Measurements from ENCODE around the gene SRD5A3.

SRD5A3 gene

DNA sequence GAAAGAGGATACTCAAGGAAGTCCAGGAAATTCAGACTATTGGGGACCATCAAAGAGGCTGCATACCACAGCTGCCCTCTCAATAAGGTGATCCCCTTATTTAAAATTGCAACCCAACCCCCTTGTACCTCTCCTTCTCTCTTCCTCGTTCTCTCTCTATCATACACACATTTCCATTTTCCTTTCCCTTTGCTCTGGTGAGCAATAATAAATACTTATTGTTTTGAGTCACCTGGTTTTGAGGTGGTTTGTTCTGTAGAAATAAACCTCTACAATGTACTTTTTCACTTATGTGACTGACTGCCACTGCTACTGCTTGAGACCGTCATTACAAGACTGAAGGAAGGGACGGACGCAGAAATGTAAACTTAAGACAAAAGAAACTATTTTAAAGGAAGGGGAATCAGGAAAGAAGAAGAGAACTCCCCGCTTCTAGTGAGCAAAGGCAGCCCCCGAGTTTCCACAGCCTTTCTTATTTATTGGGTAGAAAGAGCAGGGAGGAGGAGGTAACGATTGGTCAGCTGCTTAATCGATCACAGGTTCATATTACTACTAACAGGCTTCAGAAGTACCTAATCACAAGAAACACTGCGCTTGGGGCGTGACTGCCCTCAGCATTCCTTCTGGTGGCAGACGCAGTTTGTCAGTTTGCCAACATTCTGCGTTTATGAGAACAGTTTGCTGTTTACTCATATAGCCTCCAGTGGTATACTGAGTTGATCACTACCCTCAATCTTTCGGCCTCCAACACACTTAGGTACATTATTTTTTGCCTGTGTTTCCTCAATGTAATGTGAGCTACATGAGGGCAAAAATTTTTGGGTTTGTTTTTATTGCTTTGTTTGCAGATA, 32.8 kb downstream of the SRD5A3 start:
- no peak for DNase-seq

- DNase-seq, result no peak
Observed at GRCh38 chr4:55380576-55380975, 34.5 kb downstream of the SRD5A3 start.

DNA sequence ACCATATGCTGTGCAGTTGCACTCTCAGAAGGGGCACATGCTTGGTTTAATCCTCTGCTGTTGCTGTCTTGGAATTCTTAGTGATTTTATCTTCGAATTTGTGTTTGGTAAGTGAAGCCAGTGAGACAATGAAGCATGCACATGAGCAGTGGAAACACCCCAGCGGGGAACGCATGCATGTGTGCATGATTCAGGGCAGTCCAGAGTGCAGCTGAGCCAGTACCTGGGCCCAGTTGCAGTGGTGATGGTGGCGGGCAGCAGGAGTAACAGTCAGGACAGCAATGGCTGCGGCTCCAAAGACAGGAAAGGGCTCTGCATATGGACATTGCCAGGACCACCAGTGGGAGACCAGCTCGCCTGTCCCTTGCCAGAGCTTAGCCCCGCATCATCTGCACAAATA, 35.5 kb downstream of the SRD5A3 start:
- no peak for DNase-seq

GRCh38 chr4:55382488-55383003, 36.5 kb downstream of the SRD5A3 start:
- DNase-seq, result no peak

DNA sequence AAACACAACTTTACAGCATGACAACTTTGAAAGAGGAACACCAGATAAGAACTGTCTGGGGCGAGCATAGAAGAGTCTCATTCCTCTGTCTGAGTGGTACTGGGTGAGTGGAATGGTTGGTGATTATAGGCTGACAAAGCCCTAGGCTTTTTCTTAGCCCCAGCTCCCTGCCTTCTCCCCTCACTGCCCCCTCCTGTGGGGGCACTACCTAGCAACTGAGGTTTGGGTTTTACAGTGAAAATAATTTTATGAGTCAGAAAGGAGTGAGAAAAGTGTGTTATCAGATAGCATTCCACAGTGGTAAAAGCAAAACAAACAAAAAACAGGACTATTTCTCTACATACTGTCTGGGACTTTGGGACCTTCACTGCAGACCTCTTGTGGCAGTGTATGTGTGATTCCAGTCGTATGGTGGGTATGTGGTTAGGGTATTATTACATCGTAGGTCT, 39.2 kb downstream of the SRD5A3 start:
- no peak for DNase-seq

GRCh38 chr4:55386073-55386472, 40.0 kb downstream of the SRD5A3 start:
- DNase-seq, result no peak

GRCh38 chr4:55386840-55387239, 40.8 kb downstream of the SRD5A3 start:
- no peak for DNase-seq

DNA sequence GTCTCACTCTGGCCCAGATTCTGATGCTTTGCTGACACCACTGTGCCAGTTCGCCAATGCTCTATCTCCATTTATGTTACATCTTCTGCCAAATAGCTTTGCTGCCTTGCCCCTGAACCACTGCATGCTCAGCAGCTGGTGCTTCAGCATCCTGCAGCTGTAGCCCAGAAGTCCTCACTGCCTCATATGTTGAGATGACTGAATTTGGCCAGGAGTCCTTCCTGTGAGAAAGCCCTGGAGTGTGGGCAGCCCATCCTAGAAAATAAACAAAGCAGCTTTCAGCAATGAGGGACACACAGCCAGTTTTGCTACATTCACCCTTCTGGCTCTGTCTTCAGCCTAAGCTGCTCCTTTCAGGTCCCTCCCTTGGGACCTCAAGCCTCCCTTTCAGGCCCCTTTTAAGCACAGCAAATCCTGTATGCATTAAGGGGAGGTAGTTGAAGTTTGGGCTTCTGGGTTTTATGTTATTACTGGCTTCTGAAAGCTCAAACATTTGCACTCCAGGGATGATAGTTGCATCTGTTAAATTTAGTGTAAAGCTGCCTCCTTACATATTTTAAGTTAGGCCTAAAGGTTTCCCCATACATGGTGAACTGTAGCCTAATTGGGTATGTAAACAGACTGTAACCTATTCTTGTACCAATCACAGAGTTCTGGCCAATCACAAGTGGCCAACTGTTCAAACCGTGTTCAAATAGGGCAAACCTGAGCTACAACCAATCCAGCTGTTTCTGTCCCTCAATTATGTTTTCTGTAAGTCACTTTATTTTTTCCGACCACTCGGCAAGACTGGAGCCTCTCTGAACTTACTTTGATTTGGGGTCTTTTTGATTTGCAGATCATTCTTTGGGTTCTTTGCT, 47.6 kb downstream of the SRD5A3 start:
- no peak for DNase-seq

DNA sequence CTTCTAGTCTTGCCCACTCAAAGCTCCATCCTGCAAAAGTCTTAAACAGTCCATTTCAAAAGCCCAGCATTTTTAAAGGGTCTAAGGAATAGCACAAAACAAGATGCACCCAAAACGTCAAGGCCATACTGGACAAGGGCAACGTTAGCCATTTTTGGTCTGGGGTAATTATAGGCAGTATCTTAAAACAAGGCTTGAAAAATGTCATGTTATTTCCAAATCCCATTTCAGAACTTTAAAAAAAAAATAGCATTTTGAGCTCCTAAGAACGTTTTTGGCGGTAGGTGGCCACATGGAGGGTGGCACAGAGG, 49.1 kb downstream of the SRD5A3 start:
- no peak for DNase-seq

DNA sequence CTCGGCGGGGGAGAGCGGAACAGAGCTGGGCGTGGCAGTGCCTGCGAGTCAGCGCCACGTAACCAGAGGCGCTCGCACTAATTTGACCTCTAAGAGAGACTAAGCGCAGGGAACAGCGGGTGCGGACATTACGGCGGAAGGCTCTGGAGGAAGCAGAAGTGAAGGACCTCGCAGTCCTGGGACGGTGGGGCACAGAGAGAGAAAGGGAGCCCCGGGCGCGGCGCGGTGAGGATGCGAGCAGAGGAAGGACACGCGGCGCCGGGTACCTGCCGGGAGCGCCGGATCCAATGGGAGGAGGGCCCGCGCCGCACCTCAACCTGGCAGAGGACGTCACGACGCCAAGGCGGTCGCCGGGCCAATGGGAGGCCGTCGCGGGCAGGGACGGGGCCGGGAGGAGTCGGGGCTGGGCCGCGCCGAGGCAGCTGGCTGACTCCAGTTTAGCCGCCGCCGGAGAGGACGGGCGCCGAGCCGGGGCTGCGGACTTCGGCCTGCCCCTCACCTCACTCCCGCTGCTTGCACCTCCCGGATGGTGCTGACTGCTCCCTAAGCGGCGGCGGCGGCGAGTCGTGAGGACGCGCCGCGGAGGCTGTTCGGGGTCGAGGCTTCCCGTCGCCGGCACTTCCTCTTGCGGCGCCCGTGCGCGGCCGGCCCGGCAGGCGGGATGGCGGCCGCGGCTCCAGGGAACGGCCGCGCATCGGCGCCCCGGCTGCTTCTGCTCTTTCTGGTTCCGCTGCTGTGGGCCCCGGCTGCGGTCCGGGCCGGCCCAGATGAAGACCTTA, 49.7 kb downstream of the SRD5A3 start, which contains the start of gene TMEM165:
Gene TMEM165 (plus strand): TSS at position 429 of the 779 bp plus-strand sequence. CDS start 233 bp downstream, at position 662.
- DNase-seq, result peak; percentile 84

DNA sequence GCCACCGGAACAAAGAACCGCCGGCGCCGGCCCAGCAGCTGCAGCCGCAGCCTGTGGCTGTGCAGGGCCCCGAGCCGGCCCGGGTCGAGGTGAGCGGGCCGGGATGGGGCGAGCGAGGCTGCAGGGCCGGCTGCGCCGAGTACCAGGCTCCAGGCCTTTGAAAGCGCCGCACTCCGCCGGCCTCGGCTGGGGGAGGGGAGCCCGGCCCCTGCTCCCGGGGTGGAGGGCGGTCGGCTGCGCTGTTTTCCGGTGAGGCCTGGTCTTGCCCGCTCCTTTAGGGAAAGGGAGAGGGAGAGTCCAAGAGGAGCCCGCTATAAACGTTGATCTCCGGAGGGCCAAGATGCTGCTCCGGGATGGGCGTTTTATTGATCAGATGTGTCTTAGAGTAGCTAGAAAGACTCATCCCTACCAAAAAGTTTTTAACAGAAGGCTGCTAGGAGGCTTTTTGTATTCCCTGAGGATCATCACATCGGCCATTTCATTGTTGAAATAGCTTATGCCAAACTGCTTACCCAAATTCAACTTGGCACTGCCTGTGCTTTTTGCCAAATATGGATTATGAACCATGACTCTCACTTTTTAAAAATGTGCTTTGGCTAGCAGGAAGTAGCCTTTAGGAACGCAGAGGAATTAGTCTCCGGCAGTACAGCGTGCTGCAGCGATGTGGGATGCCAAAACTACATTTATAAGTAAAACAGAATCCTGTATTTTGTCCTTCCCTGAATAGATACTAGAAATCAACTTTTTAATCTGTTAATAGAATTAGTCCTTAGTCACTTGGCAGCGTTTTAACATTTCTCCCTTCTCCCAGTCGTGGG, 50.5 kb downstream of the SRD5A3 start:
- peak; percentile 7 for DNase-seq

DNA sequence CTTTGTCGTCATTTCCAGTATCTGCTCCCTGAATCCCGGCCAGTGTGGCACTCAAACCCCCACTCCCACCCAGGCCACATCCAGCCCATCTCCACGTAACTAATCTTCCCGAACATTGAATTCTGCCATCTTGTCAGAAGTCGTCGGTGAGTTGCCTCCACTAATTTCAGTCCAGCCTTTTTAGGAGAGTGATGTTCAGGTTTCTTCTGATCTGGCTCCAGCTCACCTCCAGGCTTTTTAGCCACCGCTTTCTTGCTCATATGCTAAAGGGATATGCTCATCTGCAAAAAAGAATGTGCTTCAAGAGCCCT, 51.0 kb downstream of the SRD5A3 start:
- no peak for DNase-seq

DNA sequence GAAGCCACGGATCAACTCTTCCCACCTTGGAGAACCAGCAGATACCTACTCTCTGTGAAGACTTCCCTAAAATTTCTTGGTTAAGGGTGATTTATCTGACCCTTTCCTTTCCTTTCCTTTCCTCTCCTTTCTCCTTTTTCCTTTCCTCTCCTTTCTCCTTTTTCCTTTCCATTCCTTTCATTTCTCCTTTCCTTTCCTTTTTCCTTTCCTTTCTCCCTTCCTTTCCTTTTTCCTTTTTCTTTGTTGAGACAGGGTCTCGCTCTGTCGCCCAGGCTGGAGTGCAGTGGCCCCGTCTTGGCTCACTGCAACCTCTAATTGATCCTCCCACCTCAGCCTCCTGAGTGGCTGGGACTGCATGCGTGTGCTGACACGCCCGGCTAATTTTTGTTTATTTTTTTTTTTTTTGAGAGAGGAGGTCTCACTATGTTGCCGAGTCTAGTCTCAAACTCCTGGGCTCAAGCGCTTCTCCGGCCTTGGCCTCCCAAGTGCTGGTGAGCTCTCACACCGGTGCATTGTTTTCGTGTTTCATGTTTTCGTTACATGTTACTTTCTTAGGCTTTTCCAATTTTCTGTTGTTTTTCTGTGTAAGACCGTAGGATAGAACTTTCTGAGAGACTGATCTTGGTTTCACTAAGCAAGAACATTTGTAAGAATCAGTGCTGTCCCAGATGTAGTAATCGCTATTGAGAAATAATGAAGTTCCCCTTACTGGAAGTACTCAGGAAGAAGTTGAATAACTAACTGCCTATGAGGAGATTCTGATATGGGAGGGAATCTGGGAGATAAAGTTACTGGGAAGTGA, 51.7 kb downstream of the SRD5A3 start:
- no peak for DNase-seq

- no peak for DNase-seq
Observed at GRCh38 chr4:55398461-55398860, 52.4 kb downstream of the SRD5A3 start.

GRCh38 chr4:55398966-55399365, 52.9 kb downstream of the SRD5A3 start:
- DNase-seq, result no peak

DNA sequence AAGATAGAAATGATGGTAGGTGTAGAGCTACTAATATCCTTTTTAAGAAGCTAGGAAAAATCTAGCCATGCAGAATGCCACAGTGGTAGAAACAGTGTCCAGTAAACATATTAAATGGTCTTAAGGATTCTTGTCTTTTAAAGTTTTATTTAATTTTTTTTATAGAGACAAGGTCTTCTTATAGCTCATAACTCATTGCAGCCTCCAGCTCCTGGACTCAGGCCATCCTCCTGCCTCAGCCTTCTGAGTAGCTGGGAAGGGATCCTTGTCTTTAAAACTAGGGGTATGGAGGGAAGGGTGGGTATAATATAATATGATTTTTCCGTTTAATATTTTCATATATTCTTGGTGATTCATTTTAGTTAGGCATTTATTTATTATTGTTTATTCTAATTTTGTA, 53.5 kb downstream of the SRD5A3 start:
- no peak for DNase-seq

DNA sequence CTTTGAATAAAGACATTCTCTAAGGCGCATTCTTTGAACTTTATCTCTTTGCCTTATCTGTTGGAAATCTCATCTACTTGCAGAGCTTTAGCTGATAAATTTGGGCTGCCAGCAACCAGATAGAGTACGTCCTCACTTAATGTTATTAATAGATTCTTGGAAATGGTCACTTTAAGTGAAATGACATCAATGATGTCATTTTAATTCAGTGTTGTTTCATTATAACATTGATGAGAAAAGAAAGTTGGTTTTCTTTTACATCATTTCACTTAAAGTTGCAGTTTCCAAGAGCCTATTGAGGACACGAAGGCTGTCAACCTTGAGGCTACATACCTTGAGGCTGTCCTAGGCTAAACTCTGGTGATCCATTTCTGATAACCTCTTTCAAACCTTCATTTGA, 59.0 kb downstream of the SRD5A3 start:
- no peak for DNase-seq

GRCh38 chr4:55406545-55406944, 60.5 kb downstream of the SRD5A3 start:
- no peak for DNase-seq

GRCh38 chr4:55407119-55407518, 61.1 kb downstream of the SRD5A3 start:
- DNase-seq, result no peak

GRCh38 chr4:55407764-55408163, 61.7 kb downstream of the SRD5A3 start:
- DNase-seq, result no peak

- no peak for DNase-seq
Observed at GRCh38 chr4:55409468-55410171, 63.6 kb downstream of the SRD5A3 start.
